HEK293 (cell line): Measurements from ENCODE around the gene BTBD9.

Experiments used
- CTCF ChIA-PET: fragments of 350-600 bp; formaldehyde crosslinking; extraction: SDS; loops from one replicate; lab custom pipeline; 2021; ENCODE audit warnings: antibody characterized with exemption; lab: Yijun Ruan, JAX
- POLR2A ChIA-PET: fragments of 300-600 bp; formaldehyde crosslinking; extraction: SDS; loops from one replicate; lab custom pipeline; 2020; ENCODE audit warnings: antibody characterized with exemption, inconsistent platforms; lab: Yijun Ruan, JAX
- H3K27ac ChIP-seq: fragments of 200-500 bp; sonication (Bioruptor generic); 2 replicates; pipeline ENCODE4 v1.5.1; 2014; ENCODE audit warnings: low read depth, low read length, control low read depth, inconsistent platforms; ENCODE audit errors: extremely low read depth
- H3K36me3 ChIP-seq, 2 experiments: fragments of 200-500 bp in 1 of 2; sonication (Bioruptor generic) in 1 of 2; 1 replicate in 1 of 2; 2 replicates in 1 of 2; pipeline ENCODE4 v1.5.1; 2014 to 2017; ENCODE audit warnings: inconsistent platforms in 2 of 2, low read length in 2 of 2; ENCODE audit not compliant: control insufficient read depth in 2 of 2, insufficient read depth in 1 of 2
- H3K4me1 ChIP-seq: fragments of 200-500 bp; sonication (Bioruptor generic); 2 replicates; pipeline ENCODE4 v1.5.1; 2014; ENCODE audit warnings: mild to moderate bottlenecking, low read length, inconsistent platforms; ENCODE audit not compliant: control insufficient read depth, insufficient read depth
- H3K4me3 ChIP-seq: 2 replicates; pipeline ENCODE4 v1.5.1; 2011; ENCODE audit warnings: low read depth, mild to moderate bottlenecking, control low read depth, low read length, moderate library complexity
- H3K9me3 ChIP-seq: fragments of 200-500 bp; sonication (Bioruptor generic); 2 replicates; pipeline ENCODE4 v1.5.1; 2014; ENCODE audit warnings: low read depth, low read length, inconsistent platforms; ENCODE audit not compliant: control insufficient read depth, insufficient read depth
- HOXA7 ChIP-seq: sonication (generic); formaldehyde crosslinking; IDR thresholded peaks from 2 replicates; pipeline ENCODE4 v1.8.1; 2022; ENCODE audit warnings: missing genetic modification reagents, borderline replicate concordance
- KLF16 ChIP-seq: fragments of 450-650 bp; formaldehyde crosslinking; IDR thresholded peaks from 2 replicates; pipeline ENCODE4 v1.5.1; 2017; ENCODE audit warnings: missing biosample characterization, missing genetic modification characterization
- KLF9 ChIP-seq: fragments of 450-650 bp; formaldehyde crosslinking; IDR thresholded peaks from 2 replicates; pipeline ENCODE4 v1.5.1; 2016; ENCODE audit warnings: missing biosample characterization, missing genetic modification characterization, low read depth
- MEIS1 ChIP-seq: sonication (generic); formaldehyde crosslinking; IDR thresholded peaks from 2 replicates; pipeline ENCODE4 v1.8.1; 2022; ENCODE audit warnings: missing genetic modification reagents, mild to moderate bottlenecking, borderline replicate concordance
- SCRT2 ChIP-seq: fragments of 450-650 bp; formaldehyde crosslinking; IDR thresholded peaks from 2 replicates; pipeline ENCODE4 v1.5.1; 2016; ENCODE audit warnings: missing biosample characterization, missing genetic modification characterization
- SP3 ChIP-seq: fragments of 450-650 bp; formaldehyde crosslinking; IDR thresholded peaks from 2 replicates; pipeline ENCODE4 v1.5.1; 2016; ENCODE audit warnings: missing biosample characterization, missing genetic modification characterization
- ZEB2 ChIP-seq: fragments of 450-650 bp; formaldehyde crosslinking; IDR thresholded peaks from 2 replicates; pipeline ENCODE4 v1.5.1; 2016; ENCODE audit warnings: missing biosample characterization, missing genetic modification characterization
- ZFP69B ChIP-seq: fragments of 450-650 bp; formaldehyde crosslinking; IDR thresholded peaks from 2 replicates; pipeline ENCODE4 v1.5.1; 2016; ENCODE audit warnings: missing biosample characterization, missing genetic modification characterization
- ZNF211 ChIP-seq: fragments of 450-650 bp; formaldehyde crosslinking; IDR thresholded peaks from 2 replicates; pipeline ENCODE4 v1.5.1; 2016; ENCODE audit warnings: low read depth, missing biosample characterization, missing genetic modification characterization
- ZNF24 ChIP-seq: fragments of 450-650 bp; formaldehyde crosslinking; IDR thresholded peaks from 2 replicates; pipeline ENCODE4 v1.5.1; 2016; ENCODE audit warnings: missing biosample characterization, missing genetic modification characterization
- ZNF37A ChIP-seq: fragments of 450-650 bp; IDR thresholded peaks from 2 replicates; pipeline ENCODE4 v1.5.1; 2018; ENCODE audit warnings: missing biosample characterization, missing genetic modification characterization
- ZNF544 ChIP-seq: fragments of 450-650 bp; formaldehyde crosslinking; IDR thresholded peaks from 2 replicates; pipeline ENCODE4 v1.5.0; 2017; ENCODE audit warnings: missing biosample characterization, missing genetic modification characterization
- ZNF610 ChIP-seq: fragments of 450-650 bp; formaldehyde crosslinking; IDR thresholded peaks from 2 replicates; pipeline ENCODE4 v1.5.1; 2016; ENCODE audit warnings: missing biosample characterization, missing genetic modification characterization, borderline replicate concordance
- ZSCAN30 ChIP-seq: fragments of 450-650 bp; IDR thresholded peaks from 2 replicates; pipeline ENCODE4 v1.5.1; 2018; ENCODE audit warnings: missing biosample characterization, mild to moderate bottlenecking, missing genetic modification characterization, moderate library complexity
- ZXDB ChIP-seq: fragments of 450-650 bp; formaldehyde crosslinking; IDR thresholded peaks from 2 replicates; pipeline ENCODE4 v1.5.1; 2016; ENCODE audit warnings: missing biosample characterization, missing genetic modification characterization
- TF ChIP-seq, protein P1 (sequence below): fragments of 450-650 bp; formaldehyde crosslinking; IDR thresholded peaks from 2 replicates; pipeline ENCODE4 v1.5.1; 2016; ENCODE audit warnings: missing biosample characterization, missing genetic modification characterization
- TF ChIP-seq, protein P2 (sequence below): fragments of 450-650 bp; formaldehyde crosslinking; IDR thresholded peaks from 2 replicates; pipeline ENCODE4 v1.5.1; 2016; ENCODE audit warnings: missing biosample characterization, missing genetic modification characterization
- TF ChIP-seq, protein P3 (sequence below): fragments of 450-650 bp; formaldehyde crosslinking; conservative IDR thresholded peaks from 2 replicates; pipeline ENCODE4 v1.5.1; 2016; ENCODE audit warnings: low read depth, missing biosample characterization, missing genetic modification characterization
- TF ChIP-seq, protein P4 (sequence below): fragments of 450-650 bp; formaldehyde crosslinking; IDR thresholded peaks from 2 replicates; pipeline ENCODE4 v1.5.1; 2016; ENCODE audit warnings: missing biosample characterization, missing genetic modification characterization, borderline replicate concordance
- TF ChIP-seq, protein P5 (sequence below): fragments of 450-650 bp; formaldehyde crosslinking; IDR thresholded peaks from 2 replicates; pipeline ENCODE4 v1.5.1; 2016; ENCODE audit warnings: missing biosample characterization, missing genetic modification characterization, borderline replicate concordance
- TF ChIP-seq, protein P6 (sequence below): fragments of 450-650 bp; formaldehyde crosslinking; IDR thresholded peaks from 2 replicates; pipeline ENCODE4 v1.5.1; 2016; ENCODE audit warnings: missing biosample characterization, missing genetic modification characterization

BTBD9 gene

DNA sequence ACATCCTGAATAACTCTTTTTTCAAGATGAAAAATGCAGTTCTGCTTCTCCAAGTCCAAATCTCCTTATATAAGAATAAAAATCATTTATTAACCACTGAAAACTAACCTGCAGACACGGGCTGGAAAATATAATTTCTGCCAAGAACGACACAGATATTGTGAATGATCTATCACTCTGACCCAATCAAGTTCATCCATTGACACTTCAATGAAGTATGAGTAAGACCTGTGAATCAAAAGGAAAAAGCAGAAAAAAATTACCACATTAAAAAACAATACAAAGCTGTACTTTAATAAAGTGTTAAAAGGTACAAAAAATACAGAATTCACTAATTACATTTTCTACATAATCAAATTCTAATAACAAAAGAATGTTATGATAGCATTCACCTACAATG is 62.2 kb downstream of the BTBD9 start (continued):
- TF ChIP-seq HOXA7 (CRISPR knock-in tag) (no peak), ZNF211 (tag by site-specific recombination) (no peak), ZNF610 (tag by site-specific recombination) (no peak), MEIS1 (CRISPR knock-in tag) (no peak), ZXDB (tag by site-specific recombination) (no peak)
- TF ChIP-seq, protein P1, sequence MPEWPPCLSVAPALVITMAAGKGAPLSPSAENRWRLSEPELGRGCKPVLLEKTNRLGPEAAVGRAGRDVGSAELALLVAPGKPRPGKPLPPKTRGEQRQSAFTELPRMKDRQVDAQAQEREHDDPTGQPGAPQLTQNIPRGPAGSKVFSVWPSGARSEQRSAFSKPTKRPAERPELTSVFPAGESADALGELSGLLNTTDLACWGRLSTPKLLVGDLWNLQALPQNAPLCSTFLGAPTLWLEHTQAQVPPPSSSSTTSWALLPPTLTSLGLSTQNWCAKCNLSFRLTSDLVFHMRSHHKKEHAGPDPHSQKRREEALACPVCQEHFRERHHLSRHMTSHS (tag by site-specific recombination), result no peak

DNA sequence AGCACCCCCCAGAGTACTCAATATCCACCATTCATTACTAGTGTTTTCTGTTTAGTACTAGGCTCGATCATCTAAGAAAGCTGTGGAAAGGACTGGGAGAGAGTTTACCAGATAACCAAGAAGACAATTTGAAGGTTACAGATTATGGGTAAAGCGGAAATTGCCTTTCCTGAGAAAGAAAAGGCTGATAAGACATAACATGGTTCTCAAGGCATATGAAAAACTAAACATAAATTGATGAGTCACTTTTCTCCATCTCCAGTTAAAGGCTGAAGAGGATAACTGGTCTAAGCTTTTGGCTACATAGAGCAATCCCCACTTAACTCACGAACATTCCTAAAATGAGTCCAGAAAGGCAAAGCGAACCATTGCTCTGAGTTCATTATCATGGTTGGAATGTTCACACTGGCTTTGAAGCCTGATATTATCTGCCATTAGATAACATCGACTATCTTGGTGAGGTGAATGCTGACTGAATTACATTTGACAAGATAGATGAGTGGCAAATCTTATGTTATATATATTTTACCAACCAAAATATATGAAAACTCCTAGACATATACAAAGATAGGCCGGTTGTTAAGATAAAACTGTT is 65.8 kb downstream of the BTBD9 start:
- Histone ChIP-seq H3K9me3 (no peaks in the 10 kb centered on the region), H3K36me3 (no peaks in the 10 kb centered on the region), H3K4me3 (no peak overlapping the region), H3K27ac (no peak overlapping the region), H3K4me1 (no peaks in the 10 kb centered on the region)
- POLR2A ChIA-PET, result no interaction called here
- CTCF ChIA-PET, result interaction anchor here (0.6 kb wide), 1 partner anchor 528 kb away, joined by 6 read pairs; no protein-coding TSS in a partner anchor
- no peak for TF ChIP-seq KLF16 (tag by site-specific recombination)
- TF ChIP-seq ZNF37A (tag by site-specific recombination), result no peak
- TF ChIP-seq ZFP69B (tag by site-specific recombination), result no peak
- no peak for TF ChIP-seq SP3
- TF ChIP-seq, protein P2, sequence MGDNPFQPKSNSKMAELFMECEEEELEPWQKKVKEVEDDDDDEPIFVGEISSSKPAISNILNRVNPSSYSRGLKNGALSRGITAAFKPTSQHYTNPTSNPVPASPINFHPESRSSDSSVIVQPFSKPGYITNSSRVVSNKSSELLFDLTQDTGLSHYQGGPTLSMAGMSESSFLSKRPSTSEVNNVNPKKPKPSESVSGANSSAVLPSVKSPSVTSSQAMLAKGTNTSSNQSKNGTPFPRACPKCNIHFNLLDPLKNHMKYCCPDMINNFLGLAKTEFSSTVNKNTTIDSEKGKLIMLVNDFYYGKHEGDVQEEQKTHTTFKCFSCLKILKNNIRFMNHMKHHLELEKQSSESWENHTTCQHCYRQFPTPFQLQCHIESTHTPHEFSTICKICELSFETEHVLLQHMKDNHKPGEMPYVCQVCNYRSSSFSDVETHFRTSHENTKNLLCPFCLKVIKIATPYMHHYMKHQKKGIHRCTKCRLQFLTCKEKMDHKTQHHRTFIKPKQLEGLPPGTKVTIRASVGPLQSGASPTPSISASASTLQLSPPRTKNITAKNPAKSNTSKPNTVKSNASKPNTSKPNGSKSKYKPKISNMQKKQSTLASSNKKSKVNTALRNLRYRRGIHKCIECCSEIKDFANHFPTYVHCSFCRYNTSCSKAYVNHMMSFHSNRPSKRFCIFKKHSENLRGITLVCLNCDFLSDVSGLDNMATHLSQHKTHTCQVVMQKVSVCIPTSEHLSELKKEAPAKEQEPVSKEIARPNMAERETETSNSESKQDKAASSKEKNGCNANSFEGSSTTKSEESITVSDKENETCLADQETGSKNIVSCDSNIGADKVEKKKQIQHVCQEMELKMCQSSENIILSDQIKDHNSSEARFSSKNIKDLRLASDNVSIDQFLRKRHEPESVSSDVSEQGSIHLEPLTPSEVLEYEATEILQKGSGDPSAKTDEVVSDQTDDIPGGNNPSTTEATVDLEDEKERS (tag by site-specific recombination), result no peak
- TF ChIP-seq, protein P3, sequence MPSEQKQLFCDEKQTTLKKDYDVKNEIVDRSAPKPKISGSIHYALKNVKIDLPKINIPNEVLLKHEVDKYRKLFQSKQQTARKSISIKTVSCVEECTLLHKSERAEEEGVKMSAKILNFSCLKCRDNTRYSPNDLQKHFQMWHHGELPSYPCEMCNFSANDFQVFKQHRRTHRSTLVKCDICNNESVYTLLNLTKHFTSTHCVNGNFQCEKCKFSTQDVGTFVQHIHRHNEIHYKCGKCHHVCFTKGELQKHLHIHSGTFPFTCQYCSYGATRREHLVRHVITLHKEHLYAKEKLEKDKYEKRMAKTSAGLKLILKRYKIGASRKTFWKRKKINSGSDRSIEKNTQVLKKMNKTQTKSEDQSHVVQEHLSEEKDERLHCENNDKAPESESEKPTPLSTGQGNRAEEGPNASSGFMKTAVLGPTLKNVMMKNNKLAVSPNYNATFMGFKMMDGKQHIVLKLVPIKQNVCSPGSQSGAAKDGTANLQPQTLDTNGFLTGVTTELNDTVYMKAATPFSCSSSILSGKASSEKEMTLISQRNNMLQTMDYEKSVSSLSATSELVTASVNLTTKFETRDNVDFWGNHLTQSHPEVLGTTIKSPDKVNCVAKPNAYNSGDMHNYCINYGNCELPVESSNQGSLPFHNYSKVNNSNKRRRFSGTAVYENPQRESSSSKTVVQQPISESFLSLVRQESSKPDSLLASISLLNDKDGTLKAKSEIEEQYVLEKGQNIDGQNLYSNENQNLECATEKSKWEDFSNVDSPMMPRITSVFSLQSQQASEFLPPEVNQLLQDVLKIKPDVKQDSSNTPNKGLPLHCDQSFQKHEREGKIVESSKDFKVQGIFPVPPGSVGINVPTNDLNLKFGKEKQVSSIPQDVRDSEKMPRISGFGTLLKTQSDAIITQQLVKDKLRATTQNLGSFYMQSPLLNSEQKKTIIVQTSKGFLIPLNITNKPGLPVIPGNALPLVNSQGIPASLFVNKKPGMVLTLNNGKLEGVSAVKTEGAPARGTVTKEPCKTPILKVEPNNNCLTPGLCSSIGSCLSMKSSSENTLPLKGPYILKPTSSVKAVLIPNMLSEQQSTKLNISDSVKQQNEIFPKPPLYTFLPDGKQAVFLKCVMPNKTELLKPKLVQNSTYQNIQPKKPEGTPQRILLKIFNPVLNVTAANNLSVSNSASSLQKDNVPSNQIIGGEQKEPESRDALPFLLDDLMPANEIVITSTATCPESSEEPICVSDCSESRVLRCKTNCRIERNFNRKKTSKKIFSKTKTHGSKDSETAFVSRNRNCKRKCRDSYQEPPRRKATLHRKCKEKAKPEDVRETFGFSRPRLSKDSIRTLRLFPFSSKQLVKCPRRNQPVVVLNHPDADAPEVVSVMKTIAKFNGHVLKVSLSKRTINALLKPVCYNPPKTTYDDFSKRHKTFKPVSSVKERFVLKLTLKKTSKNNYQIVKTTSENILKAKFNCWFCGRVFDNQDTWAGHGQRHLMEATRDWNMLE (tag by site-specific recombination), result no peak
- no peak for TF ChIP-seq SCRT2 (tag by site-specific recombination)
- no peak for TF ChIP-seq ZEB2 (tag by site-specific recombination)
- TF ChIP-seq, protein P4, sequence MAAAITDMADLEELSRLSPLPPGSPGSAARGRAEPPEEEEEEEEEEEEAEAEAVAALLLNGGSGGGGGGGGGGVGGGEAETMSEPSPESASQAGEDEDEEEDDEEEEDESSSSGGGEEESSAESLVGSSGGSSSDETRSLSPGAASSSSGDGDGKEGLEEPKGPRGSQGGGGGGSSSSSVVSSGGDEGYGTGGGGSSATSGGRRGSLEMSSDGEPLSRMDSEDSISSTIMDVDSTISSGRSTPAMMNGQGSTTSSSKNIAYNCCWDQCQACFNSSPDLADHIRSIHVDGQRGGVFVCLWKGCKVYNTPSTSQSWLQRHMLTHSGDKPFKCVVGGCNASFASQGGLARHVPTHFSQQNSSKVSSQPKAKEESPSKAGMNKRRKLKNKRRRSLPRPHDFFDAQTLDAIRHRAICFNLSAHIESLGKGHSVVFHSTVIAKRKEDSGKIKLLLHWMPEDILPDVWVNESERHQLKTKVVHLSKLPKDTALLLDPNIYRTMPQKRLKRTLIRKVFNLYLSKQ (tag by site-specific recombination), result no peak
- TF ChIP-seq, protein P5, sequence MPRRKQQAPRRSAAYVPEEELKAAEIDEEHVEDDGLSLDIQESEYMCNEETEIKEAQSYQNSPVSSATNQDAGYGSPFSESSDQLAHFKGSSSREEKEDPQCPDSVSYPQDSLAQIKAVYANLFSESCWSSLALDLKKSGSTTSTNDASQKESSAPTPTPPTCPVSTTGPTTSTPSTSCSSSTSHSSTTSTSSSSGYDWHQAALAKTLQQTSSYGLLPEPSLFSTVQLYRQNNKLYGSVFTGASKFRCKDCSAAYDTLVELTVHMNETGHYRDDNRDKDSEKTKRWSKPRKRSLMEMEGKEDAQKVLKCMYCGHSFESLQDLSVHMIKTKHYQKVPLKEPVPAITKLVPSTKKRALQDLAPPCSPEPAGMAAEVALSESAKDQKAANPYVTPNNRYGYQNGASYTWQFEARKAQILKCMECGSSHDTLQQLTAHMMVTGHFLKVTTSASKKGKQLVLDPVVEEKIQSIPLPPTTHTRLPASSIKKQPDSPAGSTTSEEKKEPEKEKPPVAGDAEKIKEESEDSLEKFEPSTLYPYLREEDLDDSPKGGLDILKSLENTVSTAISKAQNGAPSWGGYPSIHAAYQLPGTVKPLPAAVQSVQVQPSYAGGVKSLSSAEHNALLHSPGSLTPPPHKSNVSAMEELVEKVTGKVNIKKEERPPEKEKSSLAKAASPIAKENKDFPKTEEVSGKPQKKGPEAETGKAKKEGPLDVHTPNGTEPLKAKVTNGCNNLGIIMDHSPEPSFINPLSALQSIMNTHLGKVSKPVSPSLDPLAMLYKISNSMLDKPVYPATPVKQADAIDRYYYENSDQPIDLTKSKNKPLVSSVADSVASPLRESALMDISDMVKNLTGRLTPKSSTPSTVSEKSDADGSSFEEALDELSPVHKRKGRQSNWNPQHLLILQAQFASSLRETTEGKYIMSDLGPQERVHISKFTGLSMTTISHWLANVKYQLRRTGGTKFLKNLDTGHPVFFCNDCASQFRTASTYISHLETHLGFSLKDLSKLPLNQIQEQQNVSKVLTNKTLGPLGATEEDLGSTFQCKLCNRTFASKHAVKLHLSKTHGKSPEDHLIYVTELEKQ (tag by site-specific recombination), result no peak
- TF ChIP-seq ZNF24 (tag by site-specific recombination), result no peak
- TF ChIP-seq, protein P6, sequence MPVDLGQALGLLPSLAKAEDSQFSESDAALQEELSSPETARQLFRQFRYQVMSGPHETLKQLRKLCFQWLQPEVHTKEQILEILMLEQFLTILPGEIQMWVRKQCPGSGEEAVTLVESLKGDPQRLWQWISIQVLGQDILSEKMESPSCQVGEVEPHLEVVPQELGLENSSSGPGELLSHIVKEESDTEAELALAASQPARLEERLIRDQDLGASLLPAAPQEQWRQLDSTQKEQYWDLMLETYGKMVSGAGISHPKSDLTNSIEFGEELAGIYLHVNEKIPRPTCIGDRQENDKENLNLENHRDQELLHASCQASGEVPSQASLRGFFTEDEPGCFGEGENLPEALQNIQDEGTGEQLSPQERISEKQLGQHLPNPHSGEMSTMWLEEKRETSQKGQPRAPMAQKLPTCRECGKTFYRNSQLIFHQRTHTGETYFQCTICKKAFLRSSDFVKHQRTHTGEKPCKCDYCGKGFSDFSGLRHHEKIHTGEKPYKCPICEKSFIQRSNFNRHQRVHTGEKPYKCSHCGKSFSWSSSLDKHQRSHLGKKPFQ, result no peak
- TF ChIP-seq ZNF544, result no peak
- TF ChIP-seq KLF9, result no peak
- TF ChIP-seq ZSCAN30 (tag by site-specific recombination), result no peak
